Motor neuron (in vitro differentiated cells): ENCODE results near the gene REEP6. TPM values are rescaled to one million over a fixed set of nuclear protein-coding genes. Genes with fewer than 3 reads are reported as not detected.
"Not testable (repeated sequence)": the region's sequence is repeated elsewhere in the genome, so short reads cannot be mapped to it uniquely, and the experiment has no call there.

Experiments used
- ATAC-seq, 8 experiments: fragments of 200-7000 bp; cut with Tn5 transposase; replicated peaks in 6 of 8; 2 replicates each; pipeline ENCODE4 v1.8.0; 2021; ENCODE audit warnings: mild to moderate bottlenecking in 8 of 8, moderate library complexity in 8 of 8
- H3K27ac ChIP-seq, 2 donors: fragments of 250-450 bp; sonication (Bioruptor Pico); 2 replicates each; pipeline ENCODE4 v1.9.0; 2021; ENCODE audit warnings: antibody characterized with exemption in 2 of 2, mild to moderate bottlenecking in 2 of 2, moderate library complexity in 1 of 2
- H3K4me1 ChIP-seq, 2 donors: fragments of 250-450 bp; sonication (Bioruptor Pico); replicated peaks in 1 of 2; 2 replicates each; pipeline ENCODE4 v1.6.1; 2021; ENCODE audit warnings: antibody characterized with exemption in 2 of 2, mild to moderate bottlenecking in 2 of 2, moderate library complexity in 1 of 2
- H3K4me3 ChIP-seq, 5 donors: fragments of 250-450 bp; sonication (Bioruptor Pico); 2 replicates each; pipeline ENCODE4 v1.9.0; 2021; ENCODE audit warnings: antibody characterized with exemption in 5 of 5, mild to moderate bottlenecking in 5 of 5, moderate library complexity in 4 of 5
- WGBS, 10 experiments: fragments of 450-650 bp; shearing (Covaris generic); methylation state at CpG; one replicate each; pipeline ENCODE4 v1.0.0; 2022; 5-methylcytosine and 5-hydroxymethylcytosine counted together
- in situ Hi-C, 9 experiments: fragments of 400-800 bp; cut with MboI; loops; one replicate each; pipeline ENCODE4 v1.15.0; 2021; ENCODE audit warnings: low sequenced_read_pairs in 9 of 9, low pct_unique_long_range_greater_than_20kb in 2 of 9; ENCODE audit not compliant: unreplicated experiment in 9 of 9
- total RNA-seq, 8 experiments: library from RNA; unstranded; fragments of 300-600 nt; gene quantifications; 2 replicates each; pipeline versions ENCODE4 v1.2.3 to v1.2.4, GENCODE V29; 2022

Gene REEP6
- total RNA-seq, 8 experiments from 2014 or later, result 3.2 to 16.8 (median 5.7) TPM

DNA sequence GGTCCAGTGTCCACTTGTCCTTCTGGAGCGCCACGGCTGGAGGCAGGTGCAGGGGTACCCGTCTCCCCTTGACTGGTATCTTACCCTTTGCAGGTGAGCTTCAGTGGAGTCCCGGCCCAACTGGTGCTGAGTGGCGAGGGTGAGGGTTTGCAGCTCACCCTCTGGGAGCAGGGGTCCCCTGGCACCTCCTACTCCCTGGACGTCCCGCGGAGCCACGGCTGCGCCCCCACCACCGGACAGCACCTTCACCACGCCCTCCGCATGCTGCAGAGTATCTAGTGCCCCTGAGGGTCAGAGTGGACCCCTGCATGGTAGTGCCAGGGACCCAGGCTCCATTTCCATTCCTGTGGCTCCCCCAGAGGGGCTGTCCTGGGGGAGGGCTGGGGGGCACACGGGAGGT lies 44.0 kb downstream of the REEP6 start:
- 67 to 85% methylated on average over 3 to 4 of the region's 14 CpGs; no CpG with 5 or more reads in 8 of the 10 experiments for WGBS, 10 experiments
- Histone ChIP-seq H3K4me1 (no peaks in the 10 kb centered on the region), H3K27ac (no peak overlapping the region), H3K4me3 (no peak overlapping the region)
- in situ Hi-C loops, result loop anchor here in 3 of 9 experiments (25.0 kb wide), 3 partner anchors 227 to 277 kb away; partner anchors contain the start of genes ATP8B3 (in 1 of the 3) and ONECUT3 (in 1 of the 3)
- ATAC-seq, result peak in 1 of 8 experiments; percentile 17

DNA sequence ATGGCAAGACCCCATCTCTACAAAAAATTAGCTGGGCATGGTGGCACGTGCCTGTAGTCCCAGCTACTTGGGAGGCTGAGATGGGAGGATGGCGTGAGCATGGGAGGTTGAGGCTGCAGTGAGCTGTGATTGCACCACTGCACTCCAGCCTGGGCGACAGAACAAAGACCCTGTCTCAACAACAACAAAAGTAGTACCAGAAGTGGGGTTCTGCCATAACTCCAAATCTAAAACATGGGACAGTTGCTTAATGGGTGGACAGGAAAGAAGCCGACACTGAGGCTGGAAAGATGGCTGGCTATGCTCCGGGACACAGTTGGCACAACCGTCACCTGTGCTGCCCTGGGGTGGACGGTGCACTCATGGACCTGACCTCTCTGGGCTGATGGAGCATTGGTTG lies 44.7 kb downstream of the REEP6 start:
- ATAC-seq, result not testable (repeated sequence)
- WGBS, 10 experiments, result 83 to 100% (median 100%) methylated on average over 1 to 3 of the region's 7 CpGs; no CpG with 5 or more reads in 6 of the 10 experiments

DNA sequence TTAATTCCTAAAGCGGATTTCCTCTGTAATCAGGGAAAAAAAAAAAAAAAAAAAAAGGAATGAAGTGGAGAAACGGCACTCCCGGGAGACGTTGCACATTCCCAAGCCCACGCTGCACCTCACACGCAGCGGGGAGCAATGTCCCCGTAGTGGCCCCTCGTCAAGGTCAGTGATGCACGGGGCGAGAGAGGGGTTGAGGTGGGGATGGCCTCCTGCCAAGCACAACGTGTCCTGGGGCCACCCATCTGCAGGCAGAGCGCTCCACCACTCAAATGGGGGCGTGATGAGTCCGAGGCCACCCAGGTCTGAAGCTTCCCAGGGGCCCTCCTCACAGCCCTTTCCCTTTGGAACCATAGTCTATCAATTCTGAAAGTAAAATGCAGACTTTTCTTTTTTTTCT lies 48.0 kb downstream of the REEP6 start:
- ATAC-seq, result no peak
- Histone ChIP-seq H3K4me1 (no peaks in the 10 kb centered on the region), H3K4me3 (no peak overlapping the region), H3K27ac (no peak overlapping the region)
- WGBS, 10 experiments, result 0 to 67% (median 31%) methylated on average over 1 to 9 of the region's 15 CpGs; no CpG with 5 or more reads in 4 of the 10 experiments
- in situ Hi-C loops, result loop anchor here in 3 of 9 experiments (25.0 kb wide), 3 partner anchors 223 to 273 kb away; partner anchors contain the start of genes ATP8B3 (in 1 of the 3) and ONECUT3 (in 1 of the 3)

More for the DNA sequence above, 44.7 kb downstream of the REEP6 start:
- H3K4me1 ChIP-seq, H3K27ac ChIP-seq, H3K4me3 ChIP-seq: not testable (repeated sequence)
- in situ Hi-C loops, result loop anchor here in 3 of 9 experiments (25.0 kb wide), 3 partner anchors 227 to 277 kb away; partner anchors contain the start of genes ATP8B3 (in 1 of the 3) and ONECUT3 (in 1 of the 3)

DNA sequence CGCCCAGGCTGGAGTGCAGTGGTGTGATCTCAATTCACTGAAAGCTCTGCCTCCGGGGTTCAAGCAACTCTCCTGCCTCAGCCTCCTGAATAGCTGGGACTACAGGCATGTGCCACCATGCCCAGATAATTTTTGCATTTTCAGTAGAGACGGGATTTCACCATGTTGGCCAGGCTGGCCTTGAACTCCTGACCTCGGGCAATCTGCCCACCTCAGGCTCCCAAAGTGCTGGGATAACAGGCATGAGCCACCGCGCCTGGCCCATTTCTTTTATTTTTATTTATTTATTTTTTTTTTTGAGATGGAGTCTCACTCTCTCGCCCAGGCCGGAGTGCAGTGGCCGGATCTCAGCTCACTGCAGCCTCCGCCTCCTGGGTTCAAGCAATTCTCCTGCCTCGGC lies 48.8 kb downstream of the REEP6 start:
- H3K4me3 ChIP-seq, H3K27ac ChIP-seq, H3K4me1 ChIP-seq, ATAC-seq: not testable (repeated sequence)
- in situ Hi-C loops, result loop anchor here in 3 of 9 experiments (25.0 kb wide), 3 partner anchors 223 to 273 kb away; partner anchors contain the start of genes ATP8B3 (in 1 of the 3) and ONECUT3 (in 1 of the 3)
- WGBS, 10 experiments, result 76 to 100% (median 100%) methylated on average over 1 to 8 of the region's 11 CpGs; no CpG with 5 or more reads in 1 of the 10 experiments

DNA sequence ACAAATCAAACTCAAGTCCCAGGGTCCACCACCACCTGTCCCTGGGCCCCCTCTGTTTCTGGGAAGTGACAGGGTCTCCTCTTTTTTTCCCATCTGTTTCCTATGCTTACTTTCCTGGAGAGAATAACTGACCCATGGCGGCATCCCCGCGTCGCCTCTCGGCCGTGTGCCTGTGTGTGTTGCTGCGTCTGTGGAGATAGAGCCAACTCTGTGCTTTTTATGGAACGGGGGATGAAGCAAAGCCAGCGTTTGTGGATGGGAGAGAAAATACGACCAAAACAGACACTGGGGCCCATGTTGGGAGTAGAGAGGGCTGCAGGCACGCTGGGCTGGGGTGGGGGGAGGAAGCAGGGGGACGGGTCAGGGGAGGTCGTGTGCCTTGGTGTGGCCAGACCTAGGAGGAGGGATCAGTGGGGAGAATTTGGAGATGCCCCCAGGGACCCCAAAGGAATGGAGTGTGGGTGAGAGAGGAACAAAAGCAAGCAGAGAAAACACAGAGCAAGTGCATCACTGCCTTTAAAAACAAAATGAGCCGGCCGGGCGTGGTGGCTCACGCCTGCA lies 49.5 kb downstream of the REEP6 start:
- WGBS, 10 experiments, result 0 to 60% methylated on average over 2 of the region's 17 CpGs; no CpG with 5 or more reads in 8 of the 10 experiments
- no peak for ATAC-seq
- in situ Hi-C loops, result loop anchor here in 3 of 9 experiments (25.0 kb wide), 3 partner anchors 222 to 272 kb away; partner anchors contain the start of genes ATP8B3 (in 1 of the 3) and ONECUT3 (in 1 of the 3)

More for the DNA sequence above, 49.5 kb downstream of the REEP6 start:
- Histone ChIP-seq H3K27ac (no peak overlapping the region), H3K4me1 (no peaks in the 10 kb centered on the region), H3K4me3 (no peak overlapping the region)

Other genes with a start within 250 kb of the REEP6 start
- gene ATP5F1D, start 249.4 kb upstream of the REEP6 start, total RNA-seq, result 100 to 1,000 TPM in 3 of 8 experiments, 10 to 100 TPM in 5; 72.1 to 359 (median 83.5) TPM
- 10 to 100 TPM; 15.0 to 78.9 (median 35.1) TPM for gene MIDN, start 242.6 kb upstream of the REEP6 start, total RNA-seq
- gene CIRBP, start 221.8 kb upstream of the REEP6 start, total RNA-seq, result 1,000 to 10,000 TPM in 2 of 8 experiments, 100 to 1,000 TPM in 6; 354 to 1,038 (median 830) TPM
- 10 to 100 TPM; 14.2 to 88.9 (median 25.3) TPM for gene FAM174C, start 215.7 kb upstream of the REEP6 start, total RNA-seq
- gene EFNA2, start 205.3 kb upstream of the REEP6 start, total RNA-seq, result 1 to 10 TPM in 5 of 8 experiments, not detected in 3; 2.4 to 9.2 (median 4.5) TPM
- 100 to 1,000 TPM in 1 of 8 experiments, 10 to 100 TPM in 7; 82.8 to 117 (median 89.1) TPM for gene NDUFS7, start 107.3 kb upstream of the REEP6 start, total RNA-seq
- gene GAMT, start 89.6 kb upstream of the REEP6 start, total RNA-seq, result 10 to 100 TPM; 18.6 to 38.9 (median 27.6) TPM
- gene DAZAP1, start 83.6 kb upstream of the REEP6 start, total RNA-seq, result 100 to 1,000 TPM in 2 of 8 experiments, 10 to 100 TPM in 6; 32.3 to 129 (median 46.7) TPM
- 1,000 to 10,000 TPM; 1,397 to 2,339 (median 1,906) TPM for gene RPS15, start 52.8 kb upstream of the REEP6 start, total RNA-seq
- 10 to 100 TPM in 5 of 8 experiments, 1 to 10 TPM in 1, under 1 TPM in 2; 0.31 to 52.0 (median 31.9) TPM for gene APC2, start 41.1 kb upstream of the REEP6 start, total RNA-seq
- gene C19orf25, start 12.0 kb upstream of the REEP6 start, total RNA-seq, result 10 to 100 TPM; 27.2 to 34.3 (median 32.7) TPM
- 1 to 10 TPM; 1.9 to 5.6 (median 4.4) TPM for gene PCSK4, start 831 bp upstream of the REEP6 start, total RNA-seq
- gene ADAMTSL5, start 21.8 kb downstream of the REEP6 start, total RNA-seq, result 1 to 10 TPM in 4 of 8 experiments, under 1 TPM in 3, not detected in 1; 0.09 to 8.2 (median 1.5) TPM
- under 1 TPM in 6 of 8 experiments, not detected in 2; 0.27 to 0.45 (median 0.29) TPM for gene PLK5, start 32.9 kb downstream of the REEP6 start, total RNA-seq
- 10 to 100 TPM in 6 of 8 experiments, 1 to 10 TPM in 2; 3.2 to 46.9 (median 18.1) TPM for gene MEX3D, start 77.1 kb downstream of the REEP6 start, total RNA-seq
- 100 to 1,000 TPM in 2 of 8 experiments, 10 to 100 TPM in 6; 37.0 to 114 (median 54.7) TPM for gene MBD3, start 101.7 kb downstream of the REEP6 start, total RNA-seq
- gene UQCR11, start 114.3 kb downstream of the REEP6 start, total RNA-seq, result 100 to 1,000 TPM in 7 of 8 experiments, 10 to 100 TPM in 1; 92.4 to 219 (median 112) TPM
- gene TCF3, start 161.4 kb downstream of the REEP6 start, total RNA-seq, result 100 to 1,000 TPM in 1 of 8 experiments, 10 to 100 TPM in 7; 25.2 to 106 (median 44.9) TPM